LNCaP clone FGC (cell line): ENCODE data around the gene GABRB3.

Experiments used
- DNase-seq: peaks from one replicate; pipeline ENCODE4 v3.0.0-alpha.2; 2011; ENCODE audit warnings: low read depth
- H3K4me3 ChIP-seq: 2 replicates; pipeline ENCODE4 v1.5.1; 2011; ENCODE audit warnings: mild to moderate bottlenecking, low read depth, low read length, control low read depth
- CTCF ChIP-seq: IDR thresholded peaks from 2 replicates; pipeline ENCODE4 v1.5.1; 2012; ENCODE audit warnings: mild to moderate bottlenecking; ENCODE audit not compliant: control insufficient read depth, insufficient read depth; ENCODE audit errors: extremely low read depth

Gene GABRB3

GRCh38 chr15:26656080-26656479 lies 116.8 kb downstream of the GABRB3 start:
- TF ChIP-seq CTCF = no peak
- no peak for DNase-seq
- H3K4me3 ChIP-seq = no peak overlapping the region

- no peak for TF ChIP-seq CTCF
- H3K4me3 ChIP-seq = no peak overlapping the region
- no peak for DNase-seq
These were observed 121.0 kb downstream of the GABRB3 start for GRCh38 chr15:26651909-26652308.

- no peak for DNase-seq
- no peak overlapping the region for H3K4me3 ChIP-seq
- no peak for TF ChIP-seq CTCF
These were observed 124.2 kb downstream of the GABRB3 start for GRCh38 chr15:26648676-26649075.

GRCh38 chr15:26644948-26645347 lies 127.9 kb downstream of the GABRB3 start:
- H3K4me3 ChIP-seq = no peak overlapping the region
- TF ChIP-seq CTCF = no peak
- no peak for DNase-seq

GRCh38 chr15:26641144-26641543 lies 131.7 kb downstream of the GABRB3 start:
- TF ChIP-seq CTCF = no peak
- no peak overlapping the region for H3K4me3 ChIP-seq
- no peak for DNase-seq

- no peak for TF ChIP-seq CTCF
- no peak overlapping the region for H3K4me3 ChIP-seq
- no peak for DNase-seq
These were observed 132.3 kb downstream of the GABRB3 start for GRCh38 chr15:26640601-26641000.

GRCh38 chr15:26639966-26640365 lies 132.9 kb downstream of the GABRB3 start:
- no peak for DNase-seq
- no peak overlapping the region for H3K4me3 ChIP-seq
- TF ChIP-seq CTCF = no peak
